ENCODE data around the gene ZCCHC4.
A peak's percentile ranks its signal among the peaks of the same experiment; 100 is the strongest.

ZCCHC4 gene

DNA sequence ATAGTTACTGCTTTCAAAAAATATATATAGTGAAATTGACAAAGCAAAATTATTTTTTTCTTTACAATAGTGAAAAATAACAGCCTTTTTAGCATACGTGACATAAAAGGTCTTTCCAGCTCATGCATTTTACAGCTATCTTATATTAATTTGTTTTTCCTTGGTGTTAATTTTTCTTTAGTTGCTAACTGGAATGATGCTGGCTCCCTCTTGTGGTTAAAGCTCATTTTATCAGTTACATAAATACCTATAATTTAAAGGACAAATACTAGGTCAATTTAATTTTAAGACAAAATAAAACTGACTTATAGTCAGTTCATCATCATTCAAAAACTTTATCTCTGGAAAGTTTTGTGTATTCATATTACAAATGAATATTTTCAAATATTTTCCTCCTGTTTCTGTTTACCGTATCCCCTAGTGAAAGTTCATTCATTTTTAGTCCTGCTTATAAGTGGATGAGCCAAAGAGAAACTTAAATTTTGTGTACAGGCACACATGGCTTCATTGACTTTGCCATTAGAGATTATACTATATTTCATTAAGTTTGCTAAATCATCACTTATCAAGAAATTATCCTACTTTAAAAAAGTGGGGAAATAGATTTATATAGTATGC is 54.5 kb downstream of the ZCCHC4 start:
- Histone ChIP-seq H3K4me3 (ENCODE audit: low read depth, low read length) (no peak overlapping the region), H3K4me1 (ENCODE audit: control insufficient read depth, insufficient read depth, low read length) (no peaks in the 10 kb centered on the region; the same call in 1 of the 2 replicates), H3K9me3 (ENCODE audit: control insufficient read depth, insufficient read depth, low read depth, low read length) (no peaks in the 10 kb centered on the region), H3K36me3 (ENCODE audit: control insufficient read depth in 2 of 2, insufficient read depth in 1 of 2, low read length in 2 of 2) (peaks cover 0 to 9% of the 10 kb centered on the region in 2 experiments; a peak in 1 of 3 replicates), H3K27ac (ENCODE audit: extremely low read depth, low read depth, low read length) (no peak overlapping the region)
- POLR2A ChIA-PET, result no interaction called here
- TF ChIP-seq ZNF654 (tag by site-specific recombination; IDR thresholded peaks at IDR 0.05; ENCODE audit: low read depth) (peak; percentile 60), PRDM4 (tag by site-specific recombination; IDR thresholded peaks at IDR 0.05) (no peak), ZNF169 (tag by site-specific recombination; IDR thresholded peaks at IDR 0.05) (no peak), ZFP69B (tag by site-specific recombination; IDR thresholded peaks at IDR 0.05) (no peak)
- CTCF ChIA-PET, result interaction anchor here (0.6 to 5.0 kb wide), 19 partner anchors 10 to 1278 kb away, joined by 3 to 25 read pairs (median 4); partner anchors contain the start of gene ZCCHC4

DNA sequence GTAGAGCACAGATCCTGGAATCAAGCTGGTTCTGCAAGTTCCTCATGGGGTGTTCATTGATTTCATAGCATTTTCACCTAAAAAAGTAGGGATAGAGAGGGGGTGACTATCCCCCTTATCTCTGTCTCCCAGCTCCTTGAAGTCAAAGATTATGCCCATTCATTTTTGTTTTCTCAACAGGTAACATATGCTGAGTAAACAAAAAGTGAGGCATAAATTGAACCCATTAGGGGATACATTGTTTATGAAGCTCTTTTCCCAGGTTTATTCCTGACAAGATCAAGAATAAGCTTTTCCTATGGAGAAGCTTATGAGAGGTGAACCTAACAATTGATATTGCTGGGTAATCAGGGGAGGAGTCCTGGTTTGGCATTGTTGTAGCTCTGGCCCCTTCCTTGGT is 55.3 kb downstream of the ZCCHC4 start:
- TF ChIP-seq ZNF843 (tag by site-specific recombination; IDR thresholded peaks at IDR 0.05), result no peak
- TF ChIP-seq ZNF488 (tag by site-specific recombination; IDR thresholded peaks at IDR 0.05), result no peak
- TF ChIP-seq, protein P1, sequence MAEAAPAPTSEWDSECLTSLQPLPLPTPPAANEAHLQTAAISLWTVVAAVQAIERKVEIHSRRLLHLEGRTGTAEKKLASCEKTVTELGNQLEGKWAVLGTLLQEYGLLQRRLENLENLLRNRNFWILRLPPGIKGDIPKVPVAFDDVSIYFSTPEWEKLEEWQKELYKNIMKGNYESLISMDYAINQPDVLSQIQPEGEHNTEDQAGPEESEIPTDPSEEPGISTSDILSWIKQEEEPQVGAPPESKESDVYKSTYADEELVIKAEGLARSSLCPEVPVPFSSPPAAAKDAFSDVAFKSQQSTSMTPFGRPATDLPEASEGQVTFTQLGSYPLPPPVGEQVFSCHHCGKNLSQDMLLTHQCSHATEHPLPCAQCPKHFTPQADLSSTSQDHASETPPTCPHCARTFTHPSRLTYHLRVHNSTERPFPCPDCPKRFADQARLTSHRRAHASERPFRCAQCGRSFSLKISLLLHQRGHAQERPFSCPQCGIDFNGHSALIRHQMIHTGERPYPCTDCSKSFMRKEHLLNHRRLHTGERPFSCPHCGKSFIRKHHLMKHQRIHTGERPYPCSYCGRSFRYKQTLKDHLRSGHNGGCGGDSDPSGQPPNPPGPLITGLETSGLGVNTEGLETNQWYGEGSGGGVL (tag by site-specific recombination; IDR thresholded peaks at IDR 0.05), result no peak
- no peak for TF ChIP-seq ZNF624 (tag by site-specific recombination; IDR thresholded peaks at IDR 0.05)
- TF ChIP-seq ZEB2 (tag by site-specific recombination; IDR thresholded peaks at IDR 0.05), result no peak
- no peak for TF ChIP-seq ZNF544 (tag by site-specific recombination; IDR thresholded peaks at IDR 0.05)
- TF ChIP-seq ZNF830 (tag by site-specific recombination; IDR thresholded peaks at IDR 0.05; ENCODE audit: low read depth), result no peak
- no peak for TF ChIP-seq ATF2 (tag by site-specific recombination; IDR thresholded peaks at IDR 0.05; ENCODE audit: low read depth)
- TF ChIP-seq ZSCAN30 (tag by site-specific recombination; IDR thresholded peaks at IDR 0.05), result no peak
- no peak for TF ChIP-seq ZBTB20 (tag by site-specific recombination; IDR thresholded peaks at IDR 0.05)
- no peak for TF ChIP-seq HOXD13 (CRISPR knock-in tag; IDR thresholded peaks at IDR 0.05; ENCODE audit: borderline replicate concordance)
- TF ChIP-seq REST (tag by site-specific recombination; IDR thresholded peaks at IDR 0.05), result no peak
- no peak for TF ChIP-seq SCRT2 (tag by site-specific recombination; IDR thresholded peaks at IDR 0.05)
- TF ChIP-seq ZNF37A (tag by site-specific recombination; IDR thresholded peaks at IDR 0.05), result no peak
- Histone ChIP-seq H3K9me3 (ENCODE audit: control insufficient read depth, insufficient read depth, low read depth, low read length) (no peaks in the 10 kb centered on the region), H3K36me3 (ENCODE audit: control insufficient read depth in 2 of 2, insufficient read depth in 1 of 2, low read length in 2 of 2) (peaks cover 0 to 9% of the 10 kb centered on the region in 2 experiments; a peak in 1 of 3 replicates), H3K4me1 (ENCODE audit: control insufficient read depth, insufficient read depth, low read length) (no peaks in the 10 kb centered on the region; the same call in 1 of the 2 replicates), H3K27ac (ENCODE audit: extremely low read depth, low read depth, low read length) (no peak overlapping the region), H3K4me3 (ENCODE audit: low read depth, low read length) (no peak overlapping the region)
- POLR2A ChIA-PET, result no interaction called here
- CTCF ChIA-PET, result interaction anchor here (0.9 to 5.0 kb wide), 6 partner anchors 11 to 388 kb away, joined by 3 to 25 read pairs (median 5); partner anchors contain the start of gene ZCCHC4
